Measurements from ENCODE around the gene PSMD5. TPM values are rescaled to one million over a fixed set of nuclear protein-coding genes. Genes with fewer than 3 reads are reported as not detected.
A peak's percentile ranks its signal among the peaks of the same experiment; 100 is the strongest.

Gene PSMD5
- total and polyA plus RNA-seq, 2 of the 4 experiments (the other 2 are of a cell fraction), result 25.6 to 26.1 TPM

DNA sequence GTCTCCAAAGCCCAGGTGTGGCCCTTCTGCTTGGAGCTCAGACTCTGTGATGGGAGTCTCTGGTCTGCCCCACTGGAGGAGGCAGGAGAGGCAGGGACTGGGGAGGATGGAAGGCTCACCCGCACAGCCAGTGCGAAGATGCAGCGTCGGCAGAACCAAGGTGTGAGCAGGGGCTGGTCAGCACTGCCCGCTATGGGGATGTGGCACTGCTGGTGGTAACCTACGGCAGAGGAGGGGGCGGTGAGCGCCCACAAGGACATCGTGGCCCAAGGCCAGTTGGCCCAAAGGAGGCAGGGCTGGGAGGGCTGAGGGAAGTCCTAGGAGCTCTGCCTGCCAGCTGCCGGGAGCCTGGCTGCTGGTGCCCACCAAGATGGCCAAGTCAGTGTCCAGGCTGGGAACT is 27.0 kb upstream of the PSMD5 start:
- Histone ChIP-seq H3K4me2 (ENCODE audit: low read depth, low read length) (no peak overlapping the region), H3K27me3 (ENCODE audit: control insufficient read depth, insufficient read depth, low read length) (no peaks in the 10 kb centered on the region), H2BK5ac (ENCODE audit: low read depth, low read length, poor library complexity, severe bottlenecking) (no peak overlapping the region), H3K4me1 (ENCODE audit: control insufficient read depth, insufficient read depth, low read length) (peaks cover 10% of the 10 kb centered on the region), H3K9me1 (ENCODE audit: insufficient read depth, low read length) (peaks cover 29% of the 10 kb centered on the region), H3K4me3 (ENCODE audit: insufficient read depth, low read depth, low read length) (no peak overlapping the region), H2BK15ac (ENCODE audit: low read depth, low read length) (peak overlapping the region; percentile 20; the same call in 2 of the 3 replicates), H2BK20ac (ENCODE audit: low read depth, low read length) (0 out of 2 replicates have a peak overlapping the region, but pooled peaks have one; percentile 5), H4K5ac (ENCODE audit: low read depth, low read length) (peak overlapping the region; percentile 38), H3K27ac (ENCODE audit: insufficient read depth, low read length) (0 out of 2 replicates have a peak overlapping the region, but pooled peaks have one; percentile 3), H2AK5ac (ENCODE audit: low read depth, low read length) (peak overlapping the region; percentile 63), H3K23ac (ENCODE audit: low read depth, low read length) (no peak overlapping the region), H3K14ac (replicated peaks; ENCODE audit: low read depth, low read length) (no peak overlapping the region), H3K9ac (ENCODE audit: low read depth, low read length) (no peak overlapping the region), H3K56ac (ENCODE audit: extremely low read depth, insufficient read depth, low read length) (no peak overlapping the region), H4K8ac (ENCODE audit: low read depth in 2 of 2, low read length in 2 of 2) (peak overlapping the region; percentile 60 to 93; a peak in 3 of 4 replicates), H3K18ac (ENCODE audit: low read depth, low read length) (no peak overlapping the region), H3K36me3 (ENCODE audit: control insufficient read depth, insufficient read depth, low read length) (peaks cover 32% of the 10 kb centered on the region), H2BK120ac (ENCODE audit: low read depth, low read length) (0 out of 2 replicates have a peak overlapping the region, but pooled peaks have one; percentile 25), H3K79me1 (ENCODE audit: low read depth in 1 of 2, low read length in 2 of 2) (peaks cover 13 to 49% of the 10 kb centered on the region in 2 experiments), H3K4ac (ENCODE audit: low read depth, low read length) (no peak overlapping the region; the same call in 1 of the 2 replicates), H4K91ac (ENCODE audit: insufficient read depth, low read depth, low read length) (peak overlapping the region; percentile 62; the same call in 1 of the 2 replicates), H2AFZ (replicated peaks; ENCODE audit: low read length, poor library complexity) (peak overlapping the region; percentile 64), H4K20me1 (ENCODE audit: insufficient read depth, low read length) (no peaks in the 10 kb centered on the region), H2AK9ac (replicated peaks; ENCODE audit: low read depth, low read length, poor library complexity) (peak overlapping the region; percentile 98), H3K9me3 (ENCODE audit: control insufficient read depth, insufficient read depth, low read length) (no peaks in the 10 kb centered on the region)
- dilution Hi-C loops (cut with HindIII; ENCODE audit: low sequenced_read_pairs, unreplicated experiment), result no loop called here
- no TSS peak for BruUV-seq (replicated peaks)
- ChIA-PET POLR2A (ENCODE audit: unreplicated experiment) (no interaction called here), CTCF (interaction anchor here (0.7 to 1.0 kb wide), 2 partner anchors 307 to 325 kb away, joined by 3 read pairs; no protein-coding TSS in a partner anchor)
- in situ Hi-C loops (cut with MboI; ENCODE audit: low sequenced_read_pairs), result loop anchor here (5.0 kb wide), 1 partner anchor 68 kb away; no protein-coding TSS in a partner anchor
- DNase-seq, result no peak
- TF ChIP-seq MXI1 (IDR thresholded peaks at IDR 0.05; ENCODE audit: borderline replicate concordance, low read depth, low read length) (no peak), MAFK (IDR thresholded peaks at IDR 0.05; ENCODE audit: low read depth, low read length) (no peak), SMC3 (IDR thresholded peaks at IDR 0.05; ENCODE audit: low read depth, low read length) (no peak), POLR2A (IDR thresholded peaks at IDR 0.05; ENCODE audit: low read depth, low read length) (no peak), RFX5 (IDR thresholded peaks at IDR 0.05; ENCODE audit: low read depth, low read length) (no peak), FOS (IDR thresholded peaks at IDR 0.05; ENCODE audit: low read depth, low read length) (no peak), CHD1 (IDR thresholded peaks at IDR 0.05; ENCODE audit: low read depth, low read length) (no peak), RAD21 (IDR thresholded peaks at IDR 0.05; ENCODE audit: low read length) (no peak), MAZ (IDR thresholded peaks at IDR 0.05; ENCODE audit: borderline replicate concordance, low read depth, low read length) (no peak), NFE2L2 (IDR thresholded peaks at IDR 0.05; ENCODE audit: low read depth, low read length) (no peak), CEBPB (IDR thresholded peaks at IDR 0.05; ENCODE audit: low read depth, low read length) (no peak)
- TF ChIP-seq, protein P1, sequence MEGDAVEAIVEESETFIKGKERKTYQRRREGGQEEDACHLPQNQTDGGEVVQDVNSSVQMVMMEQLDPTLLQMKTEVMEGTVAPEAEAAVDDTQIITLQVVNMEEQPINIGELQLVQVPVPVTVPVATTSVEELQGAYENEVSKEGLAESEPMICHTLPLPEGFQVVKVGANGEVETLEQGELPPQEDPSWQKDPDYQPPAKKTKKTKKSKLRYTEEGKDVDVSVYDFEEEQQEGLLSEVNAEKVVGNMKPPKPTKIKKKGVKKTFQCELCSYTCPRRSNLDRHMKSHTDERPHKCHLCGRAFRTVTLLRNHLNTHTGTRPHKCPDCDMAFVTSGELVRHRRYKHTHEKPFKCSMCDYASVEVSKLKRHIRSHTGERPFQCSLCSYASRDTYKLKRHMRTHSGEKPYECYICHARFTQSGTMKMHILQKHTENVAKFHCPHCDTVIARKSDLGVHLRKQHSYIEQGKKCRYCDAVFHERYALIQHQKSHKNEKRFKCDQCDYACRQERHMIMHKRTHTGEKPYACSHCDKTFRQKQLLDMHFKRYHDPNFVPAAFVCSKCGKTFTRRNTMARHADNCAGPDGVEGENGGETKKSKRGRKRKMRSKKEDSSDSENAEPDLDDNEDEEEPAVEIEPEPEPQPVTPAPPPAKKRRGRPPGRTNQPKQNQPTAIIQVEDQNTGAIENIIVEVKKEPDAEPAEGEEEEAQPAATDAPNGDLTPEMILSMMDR (conservative IDR thresholded peaks at IDR 0.05; ENCODE audit: low read depth, low read length), result no peak
- TF ChIP-seq, protein P2, sequence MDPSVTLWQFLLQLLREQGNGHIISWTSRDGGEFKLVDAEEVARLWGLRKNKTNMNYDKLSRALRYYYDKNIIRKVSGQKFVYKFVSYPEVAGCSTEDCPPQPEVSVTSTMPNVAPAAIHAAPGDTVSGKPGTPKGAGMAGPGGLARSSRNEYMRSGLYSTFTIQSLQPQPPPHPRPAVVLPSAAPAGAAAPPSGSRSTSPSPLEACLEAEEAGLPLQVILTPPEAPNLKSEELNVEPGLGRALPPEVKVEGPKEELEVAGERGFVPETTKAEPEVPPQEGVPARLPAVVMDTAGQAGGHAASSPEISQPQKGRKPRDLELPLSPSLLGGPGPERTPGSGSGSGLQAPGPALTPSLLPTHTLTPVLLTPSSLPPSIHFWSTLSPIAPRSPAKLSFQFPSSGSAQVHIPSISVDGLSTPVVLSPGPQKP (IDR thresholded peaks at IDR 0.05; ENCODE audit: borderline replicate concordance, low read depth, low read length), result no peak
- WGBS, 2 experiments (ENCODE audit: extremely low coverage in 2 of 2, insufficient read length in 1 of 2), result 88% methylated on average over 3 of the region's 10 CpGs; no CpG with 5 or more reads in 1 of the 2 experiments
- no peak for ATAC-seq (ENCODE audit: low read depth)
- intact Hi-C loops (cut with micrococcal nuclease), result loop anchor here (2.0 kb wide), 1 partner anchor 67 kb away; no protein-coding TSS in a partner anchor

Data from IMR-90 (cell line).